Fibroblast of lung (primary cell): ENCODE data around the gene YAF2. TPM values are rescaled to one million over a fixed set of nuclear protein-coding genes. Genes with fewer than 3 reads are reported as not detected.

ENCODE experiments used
- DNase-seq, 2 donors: peaks; one replicate each; pipeline versions ENCODE4 v3.0.0 to v3.0.0-alpha.2; 2010; ENCODE audit warnings: low read depth in 2 of 2
- H2AFZ ChIP-seq: 2 replicates; pipeline ENCODE4 v1.5.1; 2012; ENCODE audit warnings: low read length, control low read depth, inconsistent platforms
- H3K27ac ChIP-seq: 2 replicates; pipeline ENCODE4 v1.5.1; 2011; ENCODE audit warnings: low read length, control low read depth; ENCODE audit not compliant: insufficient read depth
- H3K27me3 ChIP-seq: 2 replicates; pipeline ENCODE4 v1.5.1; 2011; ENCODE audit warnings: mild to moderate bottlenecking, low read length; ENCODE audit not compliant: control insufficient read depth, insufficient read depth
- H3K36me3 ChIP-seq: 2 replicates; pipeline ENCODE4 v1.5.1; 2011; ENCODE audit warnings: low read length; ENCODE audit not compliant: control insufficient read depth, insufficient read depth
- H3K4me1 ChIP-seq: 2 replicates; pipeline ENCODE4 v1.5.1; 2011; ENCODE audit warnings: low read length; ENCODE audit not compliant: control insufficient read depth, insufficient read depth; ENCODE audit errors: extremely low read depth
- H3K4me2 ChIP-seq: 2 replicates; pipeline ENCODE4 v1.5.1; 2011; ENCODE audit warnings: low read length, control low read depth; ENCODE audit not compliant: insufficient read depth; ENCODE audit errors: extremely low read depth
- H3K4me3 ChIP-seq, 4 experiments: fragments of 200-600 bp in 1 of 4; sonication (generic) in 1 of 4; replicated peaks in 1 of 4; 2 replicates each; pipeline ENCODE4 v1.5.1; 2011 to 2016; ENCODE audit warnings: low read length in 4 of 4, low read depth in 3 of 4, mild to moderate bottlenecking in 3 of 4, control low read depth in 2 of 4, inconsistent platforms in 1 of 4, mixed read lengths in 1 of 4; ENCODE audit not compliant: insufficient read depth in 1 of 4; ENCODE audit errors: control extremely low read depth in 1 of 4
- H3K79me2 ChIP-seq: 2 replicates; pipeline ENCODE4 v1.5.1; 2012; ENCODE audit warnings: mild to moderate bottlenecking, low read length, inconsistent platforms; ENCODE audit not compliant: control insufficient read depth, insufficient read depth
- H3K9ac ChIP-seq: 2 replicates; pipeline ENCODE4 v1.5.1; 2011; ENCODE audit warnings: mild to moderate bottlenecking, low read length, control low read depth; ENCODE audit not compliant: insufficient read depth
- H3K9me3 ChIP-seq: 2 replicates; pipeline ENCODE4 v1.5.1; 2012; ENCODE audit warnings: low read depth, low read length; ENCODE audit not compliant: control insufficient read depth, insufficient read depth
- H4K20me1 ChIP-seq: 2 replicates; pipeline ENCODE4 v1.5.1; 2011; ENCODE audit warnings: low read length; ENCODE audit not compliant: control insufficient read depth, insufficient read depth; ENCODE audit errors: extremely low read depth
- CTCF ChIP-seq, 2 donors: IDR thresholded peaks in 1 of 2; conservative IDR thresholded peaks in 1 of 2; 1 replicate in 1 of 2; 2 replicates in 1 of 2; pipeline ENCODE4 v1.5.1; 2011 to 2012; ENCODE audit warnings: low read length in 2 of 2, control low read depth in 1 of 2, inconsistent platforms in 1 of 2, low read depth in 1 of 2, mild to moderate bottlenecking in 1 of 2
- EZH2 ChIP-seq: IDR thresholded peaks from 2 replicates; pipeline ENCODE4 v1.5.1; 2012; ENCODE audit warnings: low read length, control low read depth, mild to moderate bottlenecking; ENCODE audit errors: missing control alignments
- polyA plus RNA-seq, 2 donors: library from polyadenylated mRNA; depleted of rRNA in 1 of 2; stranded (reverse) in 1 of 2; unstranded in 1 of 2; fragments of >200 nt; gene quantifications; 2 replicates each; pipeline ENCODE4 v1.2.1, GENCODE V29; 2011 to 2012; ENCODE audit warnings: missing spikeins in 1 of 2
- total RNA-seq: library from RNA; depleted of rRNA; stranded (reverse); fragments of >200 nt; gene quantifications from 2 replicates; pipeline ENCODE4 v1.2.1, GENCODE V29; 2014

The YAF2 gene
- total and polyA plus RNA-seq, 2 donors (not counting 1 experiment from before 2014, with no cell fraction given): 18.0 to 25.2 TPM

GRCh38 chr12:42222724-42223123 is 15.3 kb downstream of the YAF2 start:
- Histone ChIP-seq H3K79me2 (no peaks in the 10 kb centered on the region), H3K27ac (no peak overlapping the region), H3K4me3 (no peak overlapping the region), H3K9me3 (no peaks in the 10 kb centered on the region), H3K27me3 (no peaks in the 10 kb centered on the region), H3K9ac (no peak overlapping the region), H3K36me3 (no peaks in the 10 kb centered on the region), H2AFZ (no peak overlapping the region), H3K4me2 (no peak overlapping the region), H3K4me1 (peaks cover under 1% of the 10 kb centered on the region), H4K20me1 (no peaks in the 10 kb centered on the region)
- TF ChIP-seq CTCF (conservative IDR thresholded peaks at IDR 0.05 in 1 of 2, IDR thresholded peaks at IDR 0.05 in 1 of 2; ENCODE audit: low read depth in 1 of 2, low read length in 2 of 2) (no peak), EZH2 (no peak)
- DNase-seq: no peak

- peaks cover 4% of the 10 kb centered on the region for H3K4me1 ChIP-seq
- no peak overlapping the region for H3K27ac ChIP-seq
- H3K27me3 ChIP-seq: no peaks in the 10 kb centered on the region
- no peak overlapping the region for H3K9ac ChIP-seq
- TF ChIP-seq EZH2: no peak
- TF ChIP-seq CTCF (conservative IDR thresholded peaks at IDR 0.05 in 1 of 2, IDR thresholded peaks at IDR 0.05 in 1 of 2; ENCODE audit: low read depth in 1 of 2, low read length in 2 of 2): no peak
- H3K79me2 ChIP-seq: peaks cover 2% of the 10 kb centered on the region
- no peak overlapping the region for H3K4me3 ChIP-seq
- no peak overlapping the region for H2AFZ ChIP-seq
- H4K20me1 ChIP-seq: no peaks in the 10 kb centered on the region
- no peaks in the 10 kb centered on the region for H3K36me3 ChIP-seq
- no peak overlapping the region for H3K4me2 ChIP-seq
- no peaks in the 10 kb centered on the region for H3K9me3 ChIP-seq
- DNase-seq: no peak
Observed at GRCh38 chr12:42221726-42222125, 16.3 kb downstream of the YAF2 start.

GRCh38 chr12:42217656-42218055 is 20.4 kb downstream of the YAF2 start:
- Histone ChIP-seq H3K27ac (no peak overlapping the region), H3K4me2 (no peak overlapping the region), H3K9ac (no peak overlapping the region), H4K20me1 (no peaks in the 10 kb centered on the region), H3K79me2 (peaks cover 4% of the 10 kb centered on the region), H3K36me3 (no peaks in the 10 kb centered on the region), H3K9me3 (no peaks in the 10 kb centered on the region), H3K27me3 (no peaks in the 10 kb centered on the region), H2AFZ (no peak overlapping the region), H3K4me1 (peaks cover 4% of the 10 kb centered on the region), H3K4me3 (no peak overlapping the region)
- peak in 1 of 2 donors; percentile 59 for DNase-seq
- TF ChIP-seq CTCF (conservative IDR thresholded peaks at IDR 0.05 in 1 of 2, IDR thresholded peaks at IDR 0.05 in 1 of 2; ENCODE audit: low read depth in 1 of 2, low read length in 2 of 2): no peak
- TF ChIP-seq EZH2: no peak
